B cell (primary cell): ENCODE results near the gene DYRK1A. TPM values are rescaled to one million over a fixed set of nuclear protein-coding genes. Genes with fewer than 3 reads are reported as not detected.
A peak's percentile ranks its signal among the peaks of the same experiment; 100 is the strongest.

ENCODE experiments used
- ATAC-seq: fragments of 200-7000 bp; cut with Tn5 transposase; one replicate; pipeline ENCODE4 v1.10.0; 2021; ENCODE audit warnings: low read depth, mild to moderate bottlenecking, moderate number of reproducible peaks, moderate library complexity
- CTCF ChIA-PET: fragments of 350-600 bp; sonication (Branson Sonifier 250); formaldehyde crosslinking; loops from one replicate; lab custom pipeline; 2021; ENCODE audit warnings: antibody characterized with exemption, inconsistent platforms; lab: Charles Lee
- POLR2A ChIA-PET: fragments of 350-600 bp; sonication (Branson Sonifier 250); formaldehyde crosslinking; loops from one replicate; lab custom pipeline; 2021; ENCODE audit warnings: antibody characterized with exemption; lab: Charles Lee
- DNase-seq: peaks from one replicate; pipeline ENCODE4 v3.0.0; 2013
- H2AFZ ChIP-seq: 2 replicates; pipeline ENCODE4 v1.6.1; 2012; ENCODE audit warnings: mild to moderate bottlenecking, low read depth, low read length; ENCODE audit not compliant: insufficient read depth, poor library complexity, severe bottlenecking
- H3K27ac ChIP-seq, 2 donors: 1 replicate in 1 of 2; 2 replicates in 1 of 2; pipeline ENCODE4 v1.5.1; 2012 to 2013; ENCODE audit warnings: low read length in 2 of 2, mild to moderate bottlenecking in 2 of 2, moderate library complexity in 1 of 2
- H3K27me3 ChIP-seq, 4 experiments: fragments of 200-600 bp in 1 of 4; sonication (generic) in 1 of 4; replicated peaks in 1 of 4; 1 replicate in 2 of 4; 2 replicates in 2 of 4; pipeline versions ENCODE4 v1.6.1 to v1.7.0; 2013 to 2016; ENCODE audit warnings: low read length in 3 of 4, mild to moderate bottlenecking in 2 of 4, mixed read lengths in 1 of 4, moderate library complexity in 1 of 4; ENCODE audit not compliant: insufficient read depth in 4 of 4, control insufficient read depth in 3 of 4; ENCODE audit errors: control extremely low read depth in 1 of 4
- H3K36me3 ChIP-seq, 2 experiments: replicated peaks in 1 of 2; 1 replicate in 1 of 2; 2 replicates in 1 of 2; pipeline versions ENCODE4 v1.6.1 to v1.7.1; 2013; ENCODE audit warnings: low read length in 1 of 2; ENCODE audit not compliant: insufficient read depth in 2 of 2, control insufficient read depth in 1 of 2; ENCODE audit errors: control extremely low read depth in 1 of 2, extremely low read depth in 1 of 2
- H3K4me1 ChIP-seq, 2 donors: fragments of 200-600 bp in 1 of 2; sonication (generic) in 1 of 2; 1 replicate in 1 of 2; 2 replicates in 1 of 2; pipeline versions ENCODE4 v1.5.1 to v1.6.1; 2013 to 2017; ENCODE audit warnings: low read length in 2 of 2; ENCODE audit not compliant: control insufficient read depth in 2 of 2, insufficient read depth in 2 of 2
- H3K4me2 ChIP-seq: replicated peaks from 2 replicates; pipeline ENCODE3; 2012; ENCODE audit warnings: mild to moderate bottlenecking, low read depth, low read length; ENCODE audit not compliant: poor library complexity, severe bottlenecking
- H3K4me3 ChIP-seq, 5 experiments: fragments of 200-600 bp in 1 of 5; sonication (generic) in 1 of 5; 1 replicate in 3 of 5; 2 replicates in 2 of 5; pipeline versions ENCODE4 v1.5.1 to v1.7.0; 2011 to 2016; ENCODE audit warnings: low read length in 4 of 5, mild to moderate bottlenecking in 4 of 5, low read depth in 2 of 5, control low read depth in 1 of 5, moderate library complexity in 1 of 5; ENCODE audit not compliant: insufficient read depth in 1 of 5; ENCODE audit errors: control extremely low read depth in 1 of 5, extremely low read depth in 1 of 5
- H3K79me2 ChIP-seq: fragments of 200-600 bp; sonication (generic); one replicate; pipeline ENCODE4 v1.6.0; 2016; ENCODE audit warnings: low read length; ENCODE audit not compliant: control insufficient read depth, insufficient read depth
- H3K9ac ChIP-seq: fragments of 200-600 bp; sonication (generic); 2 replicates; pipeline ENCODE4 v1.6.1; 2017; ENCODE audit warnings: mild to moderate bottlenecking, low read length, moderate library complexity
- H3K9me3 ChIP-seq, 3 donors: one replicate each; pipeline versions ENCODE4 v1.6.1 to v1.7.1; 2013; ENCODE audit warnings: low read length in 2 of 3; ENCODE audit not compliant: control insufficient read depth in 2 of 3, insufficient read depth in 1 of 3; ENCODE audit errors: control extremely low read depth in 1 of 3
- H4K20me1 ChIP-seq: 2 replicates; pipeline ENCODE4 v1.6.0; 2012; ENCODE audit warnings: mild to moderate bottlenecking, low read length; ENCODE audit not compliant: insufficient read depth, control insufficient read depth, poor library complexity, severe bottlenecking
- H3K27ac Mint-ChIP-seq: one replicate; pipeline ENCODE4 v1.8.0; 2021; ENCODE audit warnings: mixed read lengths
- H3K27me3 Mint-ChIP-seq: one replicate; pipeline ENCODE4 v1.8.0; 2021; ENCODE audit warnings: mixed read lengths
- H3K4me1 Mint-ChIP-seq: one replicate; pipeline ENCODE4 v1.8.0; 2021; ENCODE audit warnings: mixed read lengths
- H3K4me3 Mint-ChIP-seq: one replicate; pipeline ENCODE4 v1.8.0; 2021; ENCODE audit warnings: mixed read lengths
- H3K9me3 Mint-ChIP-seq: one replicate; pipeline ENCODE4 v1.8.0; 2022; ENCODE audit warnings: mixed read lengths; ENCODE audit not compliant: insufficient read depth
- CTCF ChIP-seq: fragments of 200-600 bp; IDR thresholded peaks from one replicate; pipeline ENCODE4 v1.8.0; 2022; ENCODE audit warnings: antibody characterized with exemption, mild to moderate bottlenecking
- EZH2 ChIP-seq: IDR thresholded peaks from 2 replicates; pipeline ENCODE4 v1.6.1; 2012; ENCODE audit warnings: borderline replicate concordance, low read depth, mild to moderate bottlenecking, moderate library complexity, low read length; ENCODE audit not compliant: insufficient read depth, poor library complexity, severe bottlenecking
- WGBS: methylation state at CpG from one replicate; pipeline ENCODE4 v1.1.5; 2013; ENCODE audit warnings: missing lambda C conversion rate; ENCODE audit not compliant: insufficient coverage; 5-methylcytosine and 5-hydroxymethylcytosine counted together
- intact Hi-C: fragments of 100-400 bp; cut with micrococcal nuclease; formaldehyde crosslinking; loops from one replicate; pipeline ENCODE4 v1.10.0; 2022
- polyA plus RNA-seq: library from polyadenylated mRNA; depleted of rRNA; stranded (reverse); fragments of >200 nt; gene quantifications from 2 replicates; pipeline ENCODE4 v1.2.3, GENCODE V29; 2012
- total RNA-seq, 2 donors: library from RNA; stranded (reverse); fragments of 120-200 nt in 1 of 2; gene quantifications; 1 replicate in 1 of 2; 2 replicates in 1 of 2; pipeline versions ENCODE4 v1.2.3 to v1.2.4, GENCODE V29; 2013 to 2022

The DYRK1A gene
- total and polyA plus RNA-seq, 2 donors (not counting 1 experiment from before 2014, with no cell fraction given): 46.6 to 147 TPM

- Mint-ChIP-seq H3K27me3 (no peaks in the 10 kb centered on the region), H3K4me3 (peak overlapping the region; percentile 89), H3K27ac (peak overlapping the region; percentile 50), H3K9me3 (no peaks in the 10 kb centered on the region), H3K4me1 (peaks cover 69% of the 10 kb centered on the region)
- ChIA-PET POLR2A (interaction anchor here (0.5 to 2.1 kb wide), 2 partner anchors 90 to 102 kb away, joined by 3 to 6 read pairs; partner anchors contain the start of gene VPS26C), CTCF (interaction anchor here (0.9 to 1.0 kb wide), 3 partner anchors 65 to 95 kb away, joined by 3 to 4 read pairs (median 3); no protein-coding TSS in a partner anchor)
- Histone ChIP-seq H3K4me3 (peak overlapping the region in 3 of 5 experiments; percentile 78 to 86 (median 80)), H3K27ac (peak overlapping the region in 1 of 2 donors; percentile 60), H3K79me2 (peaks cover 69% of the 10 kb centered on the region), H3K9ac (peak overlapping the region; percentile 94), H3K4me2 (peak overlapping the region; percentile 77), H3K4me1 (peaks cover 55 to 63% of the 10 kb centered on the region in 2 donors), H3K9me3 (no peaks in the 10 kb centered on the region), H3K36me3 (no peaks in the 10 kb centered on the region), H4K20me1 (peaks cover 50% of the 10 kb centered on the region), H2AFZ (no peak overlapping the region), H3K27me3 (no peaks in the 10 kb centered on the region)
- 31% methylated on average over 2 of the region's 3 CpGs for WGBS
- no peak for DNase-seq
- TF ChIP-seq CTCF (no peak), EZH2 (no peak)
- ATAC-seq: no peak
- intact Hi-C loops: loop anchor here (5.0 to 10.0 kb wide), 6 partner anchors 93 to 1305 kb away; partner anchors contain the start of genes DOP1B, MORC3 and SETD4
These were observed 2.8 kb downstream of the DYRK1A start for GRCh38 chr21:37369307-37369854.
